Measurements from ENCODE around the gene TMPRSS6. TPM values are rescaled to one million over a fixed set of nuclear protein-coding genes. Genes with fewer than 3 reads are reported as not detected.

TMPRSS6 gene
- total RNA-seq, 4 donors from 2014 or later, result not detected

DNA sequence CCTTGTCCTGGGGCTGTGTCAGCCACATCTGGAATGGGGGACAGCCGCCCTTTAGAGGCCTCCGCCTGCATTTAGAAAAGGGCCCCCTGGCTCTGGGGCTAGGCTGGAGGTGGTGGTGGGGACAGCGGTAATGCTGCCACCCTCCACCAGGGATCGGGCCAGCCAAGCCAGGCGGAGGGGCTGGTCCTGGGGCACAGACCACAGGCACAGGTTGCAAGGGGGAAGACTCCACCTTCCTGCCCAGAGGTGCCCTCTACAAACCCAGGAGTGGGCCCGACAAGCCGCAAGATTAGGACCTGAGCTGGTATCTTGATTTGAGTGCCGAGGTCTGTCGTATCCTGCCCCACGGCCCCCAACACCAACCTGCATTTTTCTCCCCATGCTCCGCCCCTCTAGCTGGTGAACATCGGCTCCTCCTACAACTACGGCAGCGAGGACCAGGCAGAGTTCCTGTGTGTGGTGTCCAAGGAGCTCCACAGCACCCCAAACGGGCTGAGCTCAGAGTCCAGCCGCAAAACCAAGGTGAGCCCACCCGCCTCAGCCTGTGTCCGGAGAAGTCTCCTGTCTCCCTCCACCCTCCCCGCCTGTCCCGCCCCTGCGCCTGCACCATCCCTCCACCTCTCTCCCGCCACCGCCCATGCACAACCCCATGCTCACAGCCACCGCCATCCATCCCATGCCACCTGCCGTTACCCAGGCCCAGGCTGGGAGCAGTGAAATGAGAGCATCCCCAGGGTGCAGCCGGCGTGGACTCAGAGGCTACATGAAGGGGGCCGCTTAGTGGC is 50.4 kb downstream of the TMPRSS6 start:
- TF ChIP-seq, protein P1, sequence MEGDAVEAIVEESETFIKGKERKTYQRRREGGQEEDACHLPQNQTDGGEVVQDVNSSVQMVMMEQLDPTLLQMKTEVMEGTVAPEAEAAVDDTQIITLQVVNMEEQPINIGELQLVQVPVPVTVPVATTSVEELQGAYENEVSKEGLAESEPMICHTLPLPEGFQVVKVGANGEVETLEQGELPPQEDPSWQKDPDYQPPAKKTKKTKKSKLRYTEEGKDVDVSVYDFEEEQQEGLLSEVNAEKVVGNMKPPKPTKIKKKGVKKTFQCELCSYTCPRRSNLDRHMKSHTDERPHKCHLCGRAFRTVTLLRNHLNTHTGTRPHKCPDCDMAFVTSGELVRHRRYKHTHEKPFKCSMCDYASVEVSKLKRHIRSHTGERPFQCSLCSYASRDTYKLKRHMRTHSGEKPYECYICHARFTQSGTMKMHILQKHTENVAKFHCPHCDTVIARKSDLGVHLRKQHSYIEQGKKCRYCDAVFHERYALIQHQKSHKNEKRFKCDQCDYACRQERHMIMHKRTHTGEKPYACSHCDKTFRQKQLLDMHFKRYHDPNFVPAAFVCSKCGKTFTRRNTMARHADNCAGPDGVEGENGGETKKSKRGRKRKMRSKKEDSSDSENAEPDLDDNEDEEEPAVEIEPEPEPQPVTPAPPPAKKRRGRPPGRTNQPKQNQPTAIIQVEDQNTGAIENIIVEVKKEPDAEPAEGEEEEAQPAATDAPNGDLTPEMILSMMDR (IDR thresholded peaks at IDR 0.05; ENCODE audit: low read depth), result no peak

- TF ChIP-seq, protein P1 (IDR thresholded peaks at IDR 0.05; ENCODE audit: low read depth), result no peak
These were observed 51.6 kb downstream of the TMPRSS6 start for GRCh38 chr22:37057796-37058510.

DNA sequence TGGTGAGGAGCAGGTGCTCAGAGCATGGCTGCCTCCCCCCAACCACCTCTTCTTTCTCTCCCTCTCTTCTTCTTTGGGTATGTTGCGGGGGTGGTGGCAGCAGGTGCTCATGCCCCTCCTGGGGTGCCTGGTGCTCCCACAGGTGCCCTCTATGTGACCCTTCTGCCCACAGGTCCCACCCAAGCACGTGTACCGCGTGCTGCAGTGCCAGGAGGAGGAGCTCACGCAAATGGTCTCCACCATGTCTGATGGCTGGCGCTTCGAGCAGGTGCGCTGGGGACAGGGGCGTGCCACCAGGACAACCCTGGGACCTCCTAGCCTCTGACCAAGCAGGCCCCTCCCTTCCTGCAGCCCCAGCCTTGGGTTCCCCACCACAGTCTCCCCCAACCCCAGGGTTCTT is 52.3 kb downstream of the TMPRSS6 start:
- TF ChIP-seq, protein P1 (IDR thresholded peaks at IDR 0.05; ENCODE audit: low read depth), result no peak

DNA sequence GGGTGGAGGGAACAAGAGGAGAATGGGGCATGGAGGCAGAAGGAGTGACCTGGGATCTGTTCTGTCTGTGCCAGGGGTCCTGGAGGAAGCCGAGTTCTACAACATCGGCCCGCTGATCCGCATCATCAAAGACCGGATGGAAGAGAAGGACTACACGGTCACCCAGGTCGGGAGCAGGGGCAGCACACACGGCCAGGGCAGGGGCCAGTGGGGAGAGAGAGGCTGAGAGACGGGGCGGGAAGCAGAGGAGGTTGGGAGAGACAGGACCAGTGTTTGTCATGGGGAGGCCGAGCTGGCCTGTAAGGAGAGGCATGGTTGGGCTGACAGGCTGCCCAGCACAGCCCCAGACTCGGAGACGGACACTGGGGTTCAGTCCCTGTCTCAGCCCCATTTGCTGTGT is 53.3 kb downstream of the TMPRSS6 start:
- TF ChIP-seq, protein P1 (IDR thresholded peaks at IDR 0.05; ENCODE audit: low read depth), result no peak

DNA sequence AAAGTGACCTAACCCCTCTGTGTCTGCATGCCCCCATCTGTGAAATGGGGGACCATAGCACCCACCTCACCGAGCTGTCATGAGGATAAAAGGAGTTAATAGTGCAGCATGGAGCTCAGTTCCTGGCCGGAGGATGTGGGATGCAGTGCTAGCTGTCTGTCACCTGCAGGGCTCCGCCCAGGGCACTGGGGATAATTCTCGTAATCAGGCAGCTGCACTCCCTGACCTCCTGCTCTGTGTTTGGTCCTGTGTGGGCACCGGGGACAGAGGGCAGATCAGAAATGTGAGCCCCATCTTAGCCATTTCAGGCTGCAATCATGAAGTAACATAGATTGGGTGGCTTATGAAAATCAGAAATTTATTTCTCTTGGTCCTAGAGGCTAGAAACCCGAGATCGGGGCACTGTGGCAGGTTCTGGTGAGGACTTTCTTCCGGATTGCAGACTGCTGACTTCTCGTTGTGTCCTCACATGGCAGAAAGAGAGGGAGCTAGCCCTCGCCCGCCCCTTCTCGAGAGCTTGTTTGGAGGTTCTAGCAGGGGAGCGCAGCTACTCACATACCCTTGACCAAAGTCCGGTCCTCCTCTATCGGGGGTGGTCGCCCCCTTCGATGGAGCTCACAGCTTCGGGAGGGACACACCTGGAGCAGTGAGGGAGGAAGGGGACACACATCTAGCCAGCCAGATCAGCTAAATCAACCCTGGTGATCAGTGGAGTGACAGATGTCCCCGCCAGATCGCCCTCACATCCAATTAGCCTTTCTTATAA is 54.7 kb downstream of the TMPRSS6 start:
- TF ChIP-seq, protein P1 (IDR thresholded peaks at IDR 0.05; ENCODE audit: low read depth), result no peak

GRCh38 chr22:37054056-37054395 is 55.5 kb downstream of the TMPRSS6 start:
- TF ChIP-seq, protein P1 (IDR thresholded peaks at IDR 0.05; ENCODE audit: low read depth), result no peak

All from subcutaneous adipose tissue (tissue), 4 donors.